Activated CD4-positive, alpha-beta T cell treated with anti-CD3 and anti-CD28 coated beads, Interleukin-2, Interleukin-6, amounts not matched to agents 100 ng/mL and 50 ng/mL, durations not matched to agents 16 hours and 8 hours (primary cell): Measurements from ENCODE around the gene TMEM115.
"Not testable (repeated sequence)": the region's sequence is repeated elsewhere in the genome, so short reads cannot be mapped to it uniquely, and the experiment has no call there.

ENCODE experiments used
- DNase-seq: peaks from one replicate; pipeline ENCODE4 v3.0.0-alpha.2; 2020

TMEM115 gene

DNA sequence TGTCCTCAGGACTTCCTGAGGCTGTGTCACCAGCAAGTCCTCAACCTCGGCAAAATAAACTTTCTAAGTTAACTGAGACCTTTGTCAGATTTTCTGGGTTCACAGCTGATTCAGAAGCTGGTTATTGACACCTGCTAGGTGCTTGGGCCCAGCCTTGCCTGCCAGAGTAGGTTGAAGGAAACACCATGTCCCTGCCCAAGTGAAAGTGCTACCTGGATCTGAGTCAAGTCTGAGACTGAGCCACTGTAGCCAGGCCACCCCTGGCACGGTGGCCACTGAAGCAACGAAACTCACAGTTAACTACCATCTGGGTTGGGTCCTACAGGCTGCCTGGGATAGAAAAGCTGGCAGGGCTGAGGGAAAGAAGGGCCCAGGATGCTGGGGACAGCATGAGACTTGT, 45.0 kb downstream of the TMEM115 start:
- DNase-seq, result no peak

DNA sequence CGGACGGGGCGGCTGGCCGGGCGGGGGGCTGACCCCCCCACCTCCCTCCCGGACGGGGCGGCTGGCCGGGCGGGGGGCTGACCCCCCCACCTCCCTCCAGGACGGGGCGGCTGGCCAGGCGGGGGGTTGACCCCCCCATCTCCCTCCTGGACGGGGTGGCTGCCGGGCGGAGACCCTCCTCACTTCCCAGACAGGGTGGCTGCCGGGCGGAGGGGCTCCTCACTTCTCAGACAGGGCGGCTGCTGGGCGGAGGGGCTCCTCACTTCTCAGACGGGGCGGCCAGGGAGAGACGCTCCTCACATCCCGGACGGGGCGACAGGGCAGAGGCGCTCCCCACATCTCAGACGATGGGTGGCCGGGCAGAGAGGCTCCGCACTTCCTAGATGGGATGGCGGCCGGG, 47.3 kb downstream of the TMEM115 start:
- DNase-seq, result not testable (repeated sequence)
